ENCODE data around the gene PLAC9. TPM values are rescaled to one million over a fixed set of nuclear protein-coding genes. Genes with fewer than 3 reads are reported as not detected.

The PLAC9 gene
- total RNA-seq, 1 experiment from 2014 or later, result not detected

DNA sequence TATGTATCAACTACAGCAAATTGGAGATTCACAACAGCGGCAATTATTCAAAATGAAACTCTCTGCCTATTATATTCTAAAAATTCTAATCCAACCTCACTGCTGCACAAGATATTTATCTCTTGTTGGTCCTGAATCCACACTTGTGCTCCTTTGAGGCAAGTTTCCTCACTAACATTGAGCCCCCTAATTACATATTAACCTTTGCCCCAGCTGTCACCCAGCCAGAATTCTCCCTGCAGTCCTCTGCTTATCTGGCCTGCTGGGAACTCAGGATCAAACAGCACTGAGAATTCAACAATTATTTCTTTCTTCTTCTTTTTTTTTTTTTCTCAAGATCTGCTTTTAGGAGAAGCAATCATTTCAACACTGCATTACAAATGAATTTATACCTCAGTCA lies 21.5 kb upstream of the PLAC9 start:
- Histone ChIP-seq H3K9me3 (ENCODE audit: control insufficient read depth, insufficient read depth, low read depth, low read length) (no peaks in the 10 kb centered on the region), H3K36me3 (ENCODE audit: control insufficient read depth, insufficient read depth, low read length) (no peaks in the 10 kb centered on the region), H3K4me3 (ENCODE audit: low read depth in 2 of 2, low read length in 2 of 2) (no peak overlapping the region), H3K27me3 (ENCODE audit: control insufficient read depth, insufficient read depth, low read length) (no peaks in the 10 kb centered on the region), H3K27ac (ENCODE audit: low read length) (no peak overlapping the region), H3K4me1 (ENCODE audit: control insufficient read depth, insufficient read depth, low read length) (no peaks in the 10 kb centered on the region)
- DNase-seq (ENCODE audit: low read depth, low spot score) (no peak), ATAC-seq (no peak)
- intact Hi-C loops (cut with micrococcal nuclease; ENCODE audit: unreplicated experiment), result no loop called here
- TF ChIP-seq SIN3A (IDR thresholded peaks at IDR 0.05; ENCODE audit: borderline replicate concordance, insufficient read depth, low read depth, low read length), result no peak
- no peak for TF ChIP-seq TCF7L2 (IDR thresholded peaks at IDR 0.05; ENCODE audit: low read depth, low read length)
- ChIA-PET CTCF (interaction anchor here (0.7 kb wide), 1 partner anchor 398 kb away, joined by 5 read pairs; no protein-coding TSS in a partner anchor), POLR2A (no interaction called here)
- BruUV-seq (replicated peaks), result no TSS peak
- in situ Hi-C loops (cut with HindIII; ENCODE audit: low pct_unique_long_range_greater_than_20kb, low sequenced_read_pairs), result no loop called here

DNA sequence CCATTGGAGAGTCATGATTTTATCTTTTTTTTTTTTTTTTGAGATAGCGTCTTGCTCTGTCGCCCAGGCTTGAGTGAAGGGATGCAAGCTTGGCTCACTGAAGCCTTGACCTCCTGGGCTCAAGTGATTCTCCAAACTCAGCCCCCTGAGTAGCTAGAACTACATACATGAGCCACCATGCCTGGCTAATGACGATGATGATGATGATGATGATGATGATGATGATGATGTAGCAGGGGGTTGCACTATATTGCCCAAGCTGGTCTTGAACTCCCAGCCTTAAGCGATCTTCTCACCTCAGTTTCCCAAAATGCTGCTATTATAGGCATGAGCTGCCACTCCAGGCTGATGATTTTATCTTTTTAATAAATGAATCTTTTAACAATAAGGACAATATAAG lies 13.9 kb upstream of the PLAC9 start:
- H3K27ac ChIP-seq (ENCODE audit: low read length), result no peak overlapping the region
- BruUV-seq (replicated peaks), result no TSS peak
- ChIA-PET CTCF (interaction anchor here (0.7 kb wide), 1 partner anchor 631 kb away, joined by 6 read pairs; no protein-coding TSS in a partner anchor), POLR2A (no interaction called here)
- ATAC-seq (no peak), DNase-seq (ENCODE audit: low read depth, low spot score) (no peak)
- in situ Hi-C loops (cut with HindIII; ENCODE audit: low pct_unique_long_range_greater_than_20kb, low sequenced_read_pairs), result no loop called here
- no peaks in the 10 kb centered on the region for H3K36me3 ChIP-seq (ENCODE audit: control insufficient read depth, insufficient read depth, low read length)
- H3K4me3 ChIP-seq (ENCODE audit: low read depth in 2 of 2, low read length in 2 of 2), result no peak overlapping the region
- H3K27me3 ChIP-seq (ENCODE audit: control insufficient read depth, insufficient read depth, low read length), result peaks cover 17% of the 10 kb centered on the region
- no peaks in the 10 kb centered on the region for H3K4me1 ChIP-seq (ENCODE audit: control insufficient read depth, insufficient read depth, low read length)
- intact Hi-C loops (cut with micrococcal nuclease; ENCODE audit: unreplicated experiment), result no loop called here
- H3K9me3 ChIP-seq (ENCODE audit: control insufficient read depth, insufficient read depth, low read depth, low read length), result no peaks in the 10 kb centered on the region
- TF ChIP-seq, protein P1, sequence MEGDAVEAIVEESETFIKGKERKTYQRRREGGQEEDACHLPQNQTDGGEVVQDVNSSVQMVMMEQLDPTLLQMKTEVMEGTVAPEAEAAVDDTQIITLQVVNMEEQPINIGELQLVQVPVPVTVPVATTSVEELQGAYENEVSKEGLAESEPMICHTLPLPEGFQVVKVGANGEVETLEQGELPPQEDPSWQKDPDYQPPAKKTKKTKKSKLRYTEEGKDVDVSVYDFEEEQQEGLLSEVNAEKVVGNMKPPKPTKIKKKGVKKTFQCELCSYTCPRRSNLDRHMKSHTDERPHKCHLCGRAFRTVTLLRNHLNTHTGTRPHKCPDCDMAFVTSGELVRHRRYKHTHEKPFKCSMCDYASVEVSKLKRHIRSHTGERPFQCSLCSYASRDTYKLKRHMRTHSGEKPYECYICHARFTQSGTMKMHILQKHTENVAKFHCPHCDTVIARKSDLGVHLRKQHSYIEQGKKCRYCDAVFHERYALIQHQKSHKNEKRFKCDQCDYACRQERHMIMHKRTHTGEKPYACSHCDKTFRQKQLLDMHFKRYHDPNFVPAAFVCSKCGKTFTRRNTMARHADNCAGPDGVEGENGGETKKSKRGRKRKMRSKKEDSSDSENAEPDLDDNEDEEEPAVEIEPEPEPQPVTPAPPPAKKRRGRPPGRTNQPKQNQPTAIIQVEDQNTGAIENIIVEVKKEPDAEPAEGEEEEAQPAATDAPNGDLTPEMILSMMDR (IDR thresholded peaks at IDR 0.05), result no peak
- TF ChIP-seq TCF7L2 (IDR thresholded peaks at IDR 0.05; ENCODE audit: low read depth, low read length) (no peak), SIN3A (IDR thresholded peaks at IDR 0.05; ENCODE audit: borderline replicate concordance, insufficient read depth, low read depth, low read length) (no peak), POLR2AphosphoS5 (IDR thresholded peaks at IDR 0.05; ENCODE audit: low read depth, low read length) (no peak)
- TF ChIP-seq, protein P2, sequence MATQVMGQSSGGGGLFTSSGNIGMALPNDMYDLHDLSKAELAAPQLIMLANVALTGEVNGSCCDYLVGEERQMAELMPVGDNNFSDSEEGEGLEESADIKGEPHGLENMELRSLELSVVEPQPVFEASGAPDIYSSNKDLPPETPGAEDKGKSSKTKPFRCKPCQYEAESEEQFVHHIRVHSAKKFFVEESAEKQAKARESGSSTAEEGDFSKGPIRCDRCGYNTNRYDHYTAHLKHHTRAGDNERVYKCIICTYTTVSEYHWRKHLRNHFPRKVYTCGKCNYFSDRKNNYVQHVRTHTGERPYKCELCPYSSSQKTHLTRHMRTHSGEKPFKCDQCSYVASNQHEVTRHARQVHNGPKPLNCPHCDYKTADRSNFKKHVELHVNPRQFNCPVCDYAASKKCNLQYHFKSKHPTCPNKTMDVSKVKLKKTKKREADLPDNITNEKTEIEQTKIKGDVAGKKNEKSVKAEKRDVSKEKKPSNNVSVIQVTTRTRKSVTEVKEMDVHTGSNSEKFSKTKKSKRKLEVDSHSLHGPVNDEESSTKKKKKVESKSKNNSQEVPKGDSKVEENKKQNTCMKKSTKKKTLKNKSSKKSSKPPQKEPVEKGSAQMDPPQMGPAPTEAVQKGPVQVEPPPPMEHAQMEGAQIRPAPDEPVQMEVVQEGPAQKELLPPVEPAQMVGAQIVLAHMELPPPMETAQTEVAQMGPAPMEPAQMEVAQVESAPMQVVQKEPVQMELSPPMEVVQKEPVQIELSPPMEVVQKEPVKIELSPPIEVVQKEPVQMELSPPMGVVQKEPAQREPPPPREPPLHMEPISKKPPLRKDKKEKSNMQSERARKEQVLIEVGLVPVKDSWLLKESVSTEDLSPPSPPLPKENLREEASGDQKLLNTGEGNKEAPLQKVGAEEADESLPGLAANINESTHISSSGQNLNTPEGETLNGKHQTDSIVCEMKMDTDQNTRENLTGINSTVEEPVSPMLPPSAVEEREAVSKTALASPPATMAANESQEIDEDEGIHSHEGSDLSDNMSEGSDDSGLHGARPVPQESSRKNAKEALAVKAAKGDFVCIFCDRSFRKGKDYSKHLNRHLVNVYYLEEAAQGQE (IDR thresholded peaks at IDR 0.05; ENCODE audit: insufficient read depth in 1 of 2, low read depth in 2 of 2, low read length in 1 of 2), result no peak

DNA sequence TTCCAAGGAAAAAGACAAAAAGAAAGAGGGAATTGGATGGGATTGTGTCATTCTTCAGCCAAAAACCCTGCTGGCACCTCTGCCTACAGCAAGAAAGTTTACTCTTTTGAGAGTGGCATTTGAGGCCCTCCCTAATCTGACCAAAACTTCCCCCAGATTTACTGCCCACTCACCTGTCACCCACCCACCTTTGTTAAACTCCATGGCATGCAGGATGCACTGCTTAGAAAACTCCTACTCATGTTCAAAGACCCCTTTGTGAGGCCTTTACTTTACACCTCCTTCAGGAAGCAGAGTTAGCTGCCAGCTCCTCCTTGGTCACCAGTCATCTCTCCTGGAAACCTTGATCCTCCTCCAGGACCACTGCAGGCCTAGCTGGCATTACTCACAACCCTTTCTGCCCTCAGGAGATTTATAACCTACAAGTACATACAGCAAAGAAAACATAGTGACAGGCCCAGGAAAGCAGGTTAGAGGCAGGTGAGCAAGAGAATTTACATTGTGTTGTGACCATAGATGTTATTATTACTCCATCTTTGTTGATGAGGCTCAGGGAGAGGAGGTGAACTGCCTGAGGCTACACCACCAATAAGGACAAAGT lies 10.3 kb upstream of the PLAC9 start:
- ChIA-PET POLR2A (no interaction called here), CTCF (no interaction called here)
- Histone ChIP-seq H3K4me1 (ENCODE audit: control insufficient read depth, insufficient read depth, low read length) (no peaks in the 10 kb centered on the region), H3K27me3 (ENCODE audit: control insufficient read depth, insufficient read depth, low read length) (peaks cover 17% of the 10 kb centered on the region), H3K27ac (ENCODE audit: low read length) (no peak overlapping the region), H3K36me3 (ENCODE audit: control insufficient read depth, insufficient read depth, low read length) (no peaks in the 10 kb centered on the region), H3K9me3 (ENCODE audit: control insufficient read depth, insufficient read depth, low read depth, low read length) (no peaks in the 10 kb centered on the region), H3K4me3 (ENCODE audit: low read depth in 2 of 2, low read length in 2 of 2) (no peak overlapping the region)
- ATAC-seq (no peak), DNase-seq (ENCODE audit: low read depth, low spot score) (no peak)
- intact Hi-C loops (cut with micrococcal nuclease; ENCODE audit: unreplicated experiment), result no loop called here
- TF ChIP-seq, protein P1 (IDR thresholded peaks at IDR 0.05), result no peak
- TF ChIP-seq POLR2AphosphoS5 (IDR thresholded peaks at IDR 0.05; ENCODE audit: low read depth, low read length), result no peak
- TF ChIP-seq TCF7L2 (IDR thresholded peaks at IDR 0.05; ENCODE audit: low read depth, low read length), result no peak
- no peak for TF ChIP-seq SIN3A (IDR thresholded peaks at IDR 0.05; ENCODE audit: borderline replicate concordance, insufficient read depth, low read depth, low read length)
- TF ChIP-seq, protein P2 (IDR thresholded peaks at IDR 0.05; ENCODE audit: insufficient read depth in 1 of 2, low read depth in 2 of 2, low read length in 1 of 2), result no peak
- no TSS peak for BruUV-seq (replicated peaks)
- in situ Hi-C loops (cut with HindIII; ENCODE audit: low pct_unique_long_range_greater_than_20kb, low sequenced_read_pairs), result no loop called here
